Kidney (tissue), 14 donors: Measurements from ENCODE around the gene LTBR. TPM values are rescaled to one million over a fixed set of nuclear protein-coding genes. Genes with fewer than 3 reads are reported as not detected.

Source experiments
- DNase-seq, 5 donors: peaks; one replicate each; pipeline ENCODE4 v3.0.0-alpha.2; 2013 to 2020
- FAIRE-seq: peaks from 2 replicates; lab custom pipeline; 2012; peaks lifted over from hg19 to GRCh38; lab: Jason Lieb, UNC
- H3K27ac ChIP-seq, 2 donors: one replicate each; pipeline ENCODE4 v1.7.0; 2013; ENCODE audit warnings: low read depth in 2 of 2, low read length in 2 of 2, inconsistent platforms in 1 of 2
- H3K27me3 ChIP-seq: one replicate; pipeline ENCODE4 v1.7.1; 2013; ENCODE audit warnings: low read length, inconsistent platforms; ENCODE audit not compliant: control insufficient read depth, insufficient read depth
- H3K36me3 ChIP-seq, 3 donors: one replicate each; pipeline versions ENCODE4 v1.7.0 to v1.7.1; 2013; ENCODE audit warnings: low read length in 3 of 3, control low read depth in 1 of 3, inconsistent platforms in 1 of 3; ENCODE audit not compliant: insufficient read depth in 3 of 3, control insufficient read depth in 2 of 3
- H3K4me1 ChIP-seq, 3 donors: one replicate each; pipeline versions ENCODE4 v1.7.0 to v1.7.1; 2013; ENCODE audit warnings: low read length in 3 of 3, inconsistent platforms in 1 of 3, low read depth in 1 of 3; ENCODE audit not compliant: control insufficient read depth in 2 of 3, insufficient read depth in 2 of 3
- H3K4me3 ChIP-seq, 3 donors: one replicate each; pipeline versions ENCODE4 v1.7.0 to v1.8.1; 2013; ENCODE audit warnings: low read length in 3 of 3, control low read depth in 1 of 3, inconsistent platforms in 1 of 3
- H3K9ac ChIP-seq, 3 donors: one replicate each; pipeline versions ENCODE4 v1.7.0 to v1.7.1; 2013; ENCODE audit warnings: low read length in 3 of 3, control low read depth in 1 of 3, inconsistent platforms in 1 of 3
- H3K9me3 ChIP-seq, 3 donors: one replicate each; pipeline versions ENCODE4 v1.7.0 to v1.7.1; 2013; ENCODE audit warnings: low read length in 3 of 3, control low read depth in 1 of 3, inconsistent platforms in 1 of 3; ENCODE audit not compliant: control insufficient read depth in 2 of 3, insufficient read depth in 1 of 3
- CTCF ChIP-seq: IDR thresholded peaks from 3 replicates; pipeline ENCODE4 v1.5.1; 2012; ENCODE audit warnings: mild to moderate bottlenecking, moderate library complexity, borderline replicate concordance; ENCODE audit not compliant: insufficient read depth; ENCODE audit errors: extremely low read depth
- intact Hi-C: fragments of 100-400 bp; cut with DNase I; formaldehyde crosslinking; loops from one replicate; pipeline ENCODE4 v1.11.1; 2022
- polyA plus RNA-seq: library from polyadenylated mRNA; stranded (reverse); fragments of 350-450 nt; fragmentation: Illumina TruSeq; extraction: RNeasy Lipid Tissue Mini Kit (QIAGEN cat#74804); gene quantifications from one replicate; pipeline ENCODE4 v1.2.3, GENCODE V29; 2014; ENCODE audit warnings: low read depth, low replicate concordance; ENCODE audit not compliant: insufficient read depth
- total RNA-seq: library from RNA; stranded (reverse); fragmentation: NEBNext Ultra II Directional; extraction: Animal tissue kit (Norgen Biotek cat#: 25700); gene quantifications from one replicate; pipeline ENCODE4 v1.2.1, GENCODE V29; 2021
- donor health status: control.
- donor health status: control.
- donor health status: control.
- donor health status: control.
- donor health status: control.
- donor health status: DM: yes; HTN: yes; CAD: no.
- donor health status: Normal renal cell carcinoma (clear cell type).

The LTBR gene
- total and polyA plus RNA-seq, 2 donors from 2014 or later: 77.8 to 114 TPM

GRCh38 chr12:6354495-6355393 lies 29.2 kb upstream of the LTBR start:
- no peak for FAIRE-seq
- Histone ChIP-seq H3K36me3 (peaks cover 0 to 21% (median 11%) of the 10 kb centered on the region in 3 donors), H3K4me1 (peaks cover 0 to 7% (median 0%) of the 10 kb centered on the region in 3 donors), H3K9ac (no peak overlapping the region), H3K4me3 (no peak overlapping the region), H3K27me3 (no peaks in the 10 kb centered on the region), H3K9me3 (no peaks in the 10 kb centered on the region), H3K27ac (no peak overlapping the region)
- intact Hi-C loops: no loop called here
- TF ChIP-seq CTCF: no peak
- peak in 1 of 5 donors; percentile 62 for DNase-seq

GRCh38 chr12:6355491-6356373 lies 28.2 kb upstream of the LTBR start:
- no peak for FAIRE-seq
- no peak for TF ChIP-seq CTCF
- no peak overlapping the region for H3K27ac ChIP-seq

GRCh38 chr12:6356374-6356820 lies 27.6 kb upstream of the LTBR start:
- Histone ChIP-seq H3K27ac (no peak overlapping the region), H3K4me3 (no peak overlapping the region), H3K9ac (no peak overlapping the region), H3K36me3 (peaks cover 0 to 25% (median 12%) of the 10 kb centered on the region in 3 donors), H3K4me1 (peaks cover 0 to 11% (median 10%) of the 10 kb centered on the region in 3 donors), H3K27me3 (no peaks in the 10 kb centered on the region), H3K9me3 (no peaks in the 10 kb centered on the region)
- intact Hi-C loops: no loop called here
- TF ChIP-seq CTCF: no peak
- FAIRE-seq (no peak), DNase-seq (peak in 1 of 5 donors; percentile 39)

More at GRCh38 chr12:6355491-6356373, 28.2 kb upstream of the LTBR start:
- Histone ChIP-seq H3K36me3 (peaks cover 0 to 21% (median 12%) of the 10 kb centered on the region in 3 donors), H3K9ac (no peak overlapping the region), H3K9me3 (no peaks in the 10 kb centered on the region), H3K27me3 (no peaks in the 10 kb centered on the region), H3K4me1 (peaks cover 0 to 7% (median 5%) of the 10 kb centered on the region in 3 donors), H3K4me3 (no peak overlapping the region)
- peak in 2 of 5 donors; percentile 34 to 43 for DNase-seq
- intact Hi-C loops: no loop called here
